SK-N-SH (cell line): Measurements from ENCODE around the gene CPAMD8. TPM values are rescaled to one million over a fixed set of nuclear protein-coding genes. Genes with fewer than 3 reads are reported as not detected.

ENCODE experiments used
- CTCF ChIA-PET: fragments of 300-600, 350-600 bp; formaldehyde crosslinking; extraction: SDS; loops from one replicate; lab custom pipeline; 2021; lab: Yijun Ruan, JAX
- POLR2A ChIA-PET: fragments of 350-600 bp; sonication (Branson Sonifier 250); formaldehyde crosslinking; extraction: SDS; loops from one replicate; lab custom pipeline; 2020; ENCODE audit warnings: antibody characterized with exemption, inconsistent platforms; lab: Yijun Ruan, JAX
- DNase-seq: peaks from one replicate; pipeline ENCODE4 v3.0.0; 2012
- H2AFZ ChIP-seq: fragments of 200-600 bp; sonication (generic); 2 replicates; pipeline ENCODE4 v1.8.1; 2016; ENCODE audit warnings: antibody characterized with exemption, mild to moderate bottlenecking, low read depth
- H3F3A ChIP-seq: fragments of 200-600 bp; sonication (generic); replicated peaks from 2 replicates; pipeline ENCODE3; 2016; ENCODE audit warnings: antibody characterized with exemption, mild to moderate bottlenecking; ENCODE audit not compliant: insufficient read depth
- H3K27ac ChIP-seq, 2 experiments: fragments of 200-500 bp in 1 of 2; fragments of 200-600 bp in 1 of 2; sonication (Bioruptor generic) in 1 of 2; sonication (generic), shearing (Covaris generic) in 1 of 2; 2 replicates each; pipeline versions ENCODE4 v1.5.1 to v1.6.1; 2014 to 2016; ENCODE audit warnings: low read depth in 2 of 2, inconsistent platforms in 1 of 2, low read length in 1 of 2, mild to moderate bottlenecking in 1 of 2, mixed read lengths in 1 of 2
- H3K27me3 ChIP-seq: fragments of 200-600 bp; sonication (generic), shearing (Covaris generic); 2 replicates; pipeline ENCODE4 v1.6.1; 2016; ENCODE audit warnings: mixed run types; ENCODE audit not compliant: insufficient read depth
- H3K36me3 ChIP-seq, 2 experiments: fragments of 200-500 bp in 1 of 2; fragments of 200-600 bp in 1 of 2; sonication (Bioruptor generic) in 1 of 2; sonication (generic) in 1 of 2; replicated peaks in 1 of 2; 2 replicates each; pipeline versions ENCODE3 to v1.5.1; 2014 to 2016; ENCODE audit warnings: low read length in 1 of 2, mild to moderate bottlenecking in 1 of 2; ENCODE audit not compliant: insufficient read depth in 2 of 2, control insufficient read depth in 1 of 2
- H3K4me1 ChIP-seq, 2 experiments: fragments of 200-500 bp in 1 of 2; fragments of 200-600 bp in 1 of 2; sonication (Bioruptor generic) in 1 of 2; sonication (generic), shearing (Covaris generic) in 1 of 2; 2 replicates each; pipeline versions ENCODE4 v1.5.1 to v1.6.1; 2014 to 2016; ENCODE audit warnings: low read depth in 1 of 2, low read length in 1 of 2, mixed run types in 1 of 2; ENCODE audit not compliant: insufficient read depth in 2 of 2, control insufficient read depth in 1 of 2
- H3K4me2 ChIP-seq: fragments of 200-600 bp; sonication (generic), shearing (Covaris generic); 2 replicates; pipeline ENCODE4 v1.6.1; 2017; ENCODE audit warnings: mixed run types
- H3K4me3 ChIP-seq, 2 experiments: fragments of 200-500 bp in 1 of 2; fragments of 200-600 bp in 1 of 2; sonication (Bioruptor generic) in 1 of 2; sonication (generic), shearing (Covaris generic) in 1 of 2; 2 replicates each; pipeline versions ENCODE4 v1.5.1 to v1.8.1; 2014 to 2016; ENCODE audit warnings: low read depth in 2 of 2, inconsistent platforms in 1 of 2, low read length in 1 of 2, mild to moderate bottlenecking in 1 of 2, mixed read lengths in 1 of 2, moderate library complexity in 1 of 2
- H3K79me2 ChIP-seq: fragments of 200-600 bp; sonication (generic); 2 replicates; pipeline ENCODE4 v1.8.1; 2017; ENCODE audit warnings: mild to moderate bottlenecking; ENCODE audit not compliant: insufficient read depth
- H3K9ac ChIP-seq: fragments of 200-600 bp; sonication (generic); 2 replicates; pipeline ENCODE4 v1.6.1; 2017; ENCODE audit warnings: mixed run types
- H3K9me2 ChIP-seq: fragments of 200-600 bp; sonication (generic); 2 replicates; pipeline ENCODE4 v1.6.1; 2017; ENCODE audit warnings: mixed run types
- H3K9me3 ChIP-seq: fragments of 200-600 bp; sonication (generic); 2 replicates; pipeline ENCODE4 v1.6.1; 2017; ENCODE audit warnings: mixed run types, mild to moderate bottlenecking, moderate library complexity
- H4K20me1 ChIP-seq: fragments of 200-600 bp; sonication (generic); 2 replicates; pipeline ENCODE4 v1.6.1; 2017; ENCODE audit warnings: mild to moderate bottlenecking, mixed run types; ENCODE audit not compliant: insufficient read depth
- CHD2 ChIP-seq: fragments of 150-350 bp; IDR thresholded peaks from 2 replicates; pipeline ENCODE4 v1.6.1; 2018; ENCODE audit warnings: low read length; ENCODE audit not compliant: partially characterized antibody
- ELF1 ChIP-seq: IDR thresholded peaks from 2 replicates; pipeline ENCODE4 v1.4.0; 2012
- EP300 ChIP-seq, 2 experiments: IDR thresholded peaks; 2 replicates each; pipeline versions ENCODE4 v1.4.0 to v1.6.1; 2012; ENCODE audit warnings: borderline replicate concordance in 1 of 2, low read depth in 1 of 2, low read length in 1 of 2
- FOXJ3 ChIP-seq: sonication (generic); formaldehyde crosslinking; IDR thresholded peaks from 2 replicates; pipeline ENCODE4 v1.5.1; 2020; ENCODE audit warnings: mild to moderate bottlenecking, missing genetic modification reagents
- MXI1 ChIP-seq: IDR thresholded peaks from 2 replicates; pipeline ENCODE4 v1.6.1; 2012; ENCODE audit warnings: mild to moderate bottlenecking, low read depth, low read length, improper control_type of control experiment
- NRF1 ChIP-seq: IDR thresholded peaks from 2 replicates; pipeline ENCODE4 v1.6.1; 2012; ENCODE audit warnings: low read depth, mild to moderate bottlenecking, low read length
- POLR2AphosphoS5 ChIP-seq: IDR thresholded peaks from 2 replicates; pipeline ENCODE4 v1.6.1; 2012; ENCODE audit warnings: low read depth, low read length
- RCOR1 ChIP-seq: fragments of 150-350 bp; IDR thresholded peaks from 2 replicates; pipeline ENCODE4 v1.6.1; 2017; ENCODE audit warnings: antibody characterized with exemption, low read length
- RXRA ChIP-seq: IDR thresholded peaks from 2 replicates; pipeline ENCODE4 v1.4.0; 2012; ENCODE audit warnings: low read depth, mild to moderate bottlenecking, borderline replicate concordance
- SMC3 ChIP-seq: IDR thresholded peaks from 2 replicates; pipeline ENCODE4 v1.6.1; 2012; ENCODE audit warnings: low read depth, low read length, improper control_type of control experiment
- TCF12 ChIP-seq: IDR thresholded peaks from 2 replicates; pipeline ENCODE4 v1.4.0; 2012
- YY1 ChIP-seq: IDR thresholded peaks from 2 replicates; pipeline ENCODE4 v1.4.0; 2012; ENCODE audit warnings: low read depth, mild to moderate bottlenecking
- WGBS: methylation state at CpG from one replicate; pipeline ENCODE4 v1.1.6; 2017; ENCODE audit warnings: low lambda C conversion rate; 5-methylcytosine and 5-hydroxymethylcytosine counted together
- polyA plus RNA-seq, 3 experiments: library from polyadenylated mRNA; depleted of rRNA; stranded (reverse); fragments of >200 nt; gene quantifications; 2 replicates each; pipeline ENCODE4 v1.2.3, GENCODE V29; 2012
- TF ChIP-seq, protein P1 (sequence below): fragments of 150-350 bp; IDR thresholded peaks from 2 replicates; pipeline ENCODE4 v1.6.1; 2016; ENCODE audit warnings: mild to moderate bottlenecking, low read depth, low read length

Gene CPAMD8
- polyA plus RNA-seq, 1 of the 3 experiments (the other 2 are of a cell fraction) = 1.2 TPM

DNA sequence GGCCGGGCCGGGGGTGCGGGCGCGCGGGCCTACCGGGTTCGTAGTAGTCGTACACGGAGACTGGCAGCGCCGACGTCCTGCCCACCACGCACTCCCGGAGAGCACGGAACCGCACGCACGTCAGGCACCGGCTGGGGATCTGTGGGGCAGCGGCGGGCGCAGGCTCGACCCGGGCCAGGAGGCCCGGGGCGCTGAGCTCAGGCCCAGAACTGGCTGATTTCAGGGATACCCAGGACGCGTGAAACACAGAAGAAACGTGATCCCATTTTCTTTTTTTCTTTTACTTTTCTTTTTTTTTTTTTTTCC, 128.8 kb downstream of the CPAMD8 start:
- peak overlapping the region; percentile 95 for H3K4me2 ChIP-seq
- no peak overlapping the region for H3K27ac ChIP-seq
- no peaks in the 10 kb centered on the region for H4K20me1 ChIP-seq
- CTCF ChIA-PET = no interaction called here
- DNase-seq = no peak
- H2AFZ ChIP-seq = peak overlapping the region; percentile 97
- H3K4me1 ChIP-seq = peaks cover 0 to 4% of the 10 kb centered on the region in 2 experiments; a peak in 1 of 4 replicates
- no peak for TF ChIP-seq NRF1
- TF ChIP-seq, protein P1, sequence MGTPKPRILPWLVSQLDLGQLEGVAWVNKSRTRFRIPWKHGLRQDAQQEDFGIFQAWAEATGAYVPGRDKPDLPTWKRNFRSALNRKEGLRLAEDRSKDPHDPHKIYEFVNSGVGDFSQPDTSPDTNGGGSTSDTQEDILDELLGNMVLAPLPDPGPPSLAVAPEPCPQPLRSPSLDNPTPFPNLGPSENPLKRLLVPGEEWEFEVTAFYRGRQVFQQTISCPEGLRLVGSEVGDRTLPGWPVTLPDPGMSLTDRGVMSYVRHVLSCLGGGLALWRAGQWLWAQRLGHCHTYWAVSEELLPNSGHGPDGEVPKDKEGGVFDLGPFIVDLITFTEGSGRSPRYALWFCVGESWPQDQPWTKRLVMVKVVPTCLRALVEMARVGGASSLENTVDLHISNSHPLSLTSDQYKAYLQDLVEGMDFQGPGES = no peak
- TF ChIP-seq MXI1 = no peak
- TF ChIP-seq RCOR1 = no peak
- no peak for TF ChIP-seq SMC3
- TF ChIP-seq TCF12 = no peak
- TF ChIP-seq FOXJ3 (CRISPR knock-in tag) = no peak
- TF ChIP-seq POLR2AphosphoS5 = no peak
- no peak for TF ChIP-seq ELF1
- TF ChIP-seq EP300 (IDR thresholded peaks at IDR 0.05; ENCODE audit: borderline replicate concordance in 1 of 2, low read depth in 1 of 2, low read length in 1 of 2) = no peak
- no peak for TF ChIP-seq RXRA
- H3K9ac ChIP-seq = peak overlapping the region; percentile 52; the same call in 1 of the 2 replicates
- H3K4me3 ChIP-seq = peak overlapping the region; percentile 60 to 70
- H3K27me3 ChIP-seq = 0 out of 2 replicates have a peak, but pooled peaks cover 4% of the 10 kb centered on the region
- POLR2A ChIA-PET = no interaction called here
- no peaks in the 10 kb centered on the region for H3K79me2 ChIP-seq
- no peaks in the 10 kb centered on the region for H3K36me3 ChIP-seq
- H3K9me2 ChIP-seq = no peaks in the 10 kb centered on the region
- WGBS = 13% methylated on average over 7 of the region's 30 CpGs
- H3F3A ChIP-seq = no peaks in the 10 kb centered on the region
- H3K9me3 ChIP-seq = no peaks in the 10 kb centered on the region

DNA sequence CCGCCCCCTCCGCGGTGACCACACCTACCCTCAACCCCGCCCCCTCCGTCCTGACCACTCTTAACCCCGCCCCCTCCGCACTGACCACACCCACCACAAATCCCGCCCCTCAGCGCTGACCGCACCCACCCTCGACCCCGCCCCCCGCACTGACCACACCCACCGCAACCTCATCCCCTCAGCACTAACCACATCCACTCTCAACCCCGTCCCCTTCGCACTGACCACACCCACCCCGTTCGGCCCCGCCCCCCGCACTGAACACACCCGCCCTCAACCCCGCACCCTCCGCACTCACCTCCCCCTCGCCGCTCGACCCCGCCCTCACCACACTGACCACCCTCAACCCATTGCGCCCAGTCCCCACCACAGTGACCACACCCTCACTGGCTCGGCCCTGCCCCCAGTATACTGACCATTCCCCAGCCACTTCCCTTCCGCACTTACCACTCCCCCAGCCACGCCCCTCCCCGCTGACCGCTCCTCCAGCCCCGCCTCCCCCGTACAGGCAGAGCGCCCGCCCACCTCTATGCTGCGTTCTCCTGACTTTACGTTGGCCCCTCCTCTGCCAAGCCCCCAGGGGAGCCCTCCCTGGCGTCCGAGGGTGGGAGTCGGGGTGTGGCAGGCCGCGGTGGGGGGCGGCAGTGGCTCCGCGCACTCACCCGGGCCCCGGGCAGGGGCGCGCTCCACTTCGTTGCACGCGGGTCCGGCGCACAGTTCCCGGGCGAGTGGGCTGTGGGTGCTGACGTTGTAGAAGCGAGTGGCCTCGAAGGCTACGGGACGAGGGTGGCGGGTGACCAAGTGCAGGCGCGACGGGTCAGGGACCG, 129.4 kb downstream of the CPAMD8 start:
- Histone ChIP-seq H3K27ac (no peak overlapping the region), H3K36me3 (no peaks in the 10 kb centered on the region), H3K4me2 (peak overlapping the region; percentile 95), H3K4me1 (peaks cover 0 to 4% of the 10 kb centered on the region in 2 experiments; a peak in 1 of 4 replicates), H4K20me1 (no peaks in the 10 kb centered on the region), H3K79me2 (no peaks in the 10 kb centered on the region), H3K9ac (peak overlapping the region; percentile 52; the same call in 1 of the 2 replicates), H2AFZ (peak overlapping the region; percentile 97), H3K9me3 (no peaks in the 10 kb centered on the region), H3F3A (no peaks in the 10 kb centered on the region), H3K4me3 (peak overlapping the region; percentile 60 to 70), H3K9me2 (no peaks in the 10 kb centered on the region), H3K27me3 (no peaks in the 10 kb centered on the region)
- ChIA-PET POLR2A (no interaction called here), CTCF (no interaction called here)
- peak; percentile 100 for DNase-seq
- WGBS = 5% methylated on average over 42 of the region's 68 CpGs
- no peak for TF ChIP-seq YY1
- TF ChIP-seq CHD2 = peak; percentile 5
- TF ChIP-seq ELF1 = no peak
